ENCODE data around the gene CUBN.

CUBN gene

GRCh38 chr10:16866541-16867275 is 262.9 kb downstream of the CUBN start:
- Histone ChIP-seq H3K9me3 (ENCODE audit: insufficient read depth, low read length) (no peaks in the 10 kb centered on the region; the same call in 1 of the 2 replicates), H3K4me3 (ENCODE audit: insufficient read length, low read depth) (no peak overlapping the region)

GRCh38 chr10:16865766-16866165 is 263.8 kb downstream of the CUBN start:
- Histone ChIP-seq H3K4me1 (ENCODE audit: insufficient read depth, insufficient read length) (peaks cover 4% of the 10 kb centered on the region), H3K9ac (ENCODE audit: insufficient read length, low read depth) (no peak overlapping the region), H3K9me3 (ENCODE audit: insufficient read depth, low read length) (no peaks in the 10 kb centered on the region; the same call in 1 of the 2 replicates), H3K4me3 (ENCODE audit: insufficient read length, low read depth) (no peak overlapping the region), H3K36me3 (ENCODE audit: insufficient read depth, insufficient read length, low read length) (no peaks in the 10 kb centered on the region), H3K27me3 (ENCODE audit: insufficient read depth, insufficient read length) (no peaks in the 10 kb centered on the region)
- TF ChIP-seq ZNF274 (IDR thresholded peaks at IDR 0.05; ENCODE audit: low read depth, low read length) (no peak), YY1 (IDR thresholded peaks at IDR 0.05; ENCODE audit: insufficient read depth, insufficient read length) (no peak), SUZ12 (IDR thresholded peaks at IDR 0.05; ENCODE audit: extremely low read depth, insufficient read depth, insufficient read length) (no peak)
- no peak for DNase-seq (ENCODE audit: low read depth, low spot score)

More at GRCh38 chr10:16866541-16867275, 262.9 kb downstream of the CUBN start:
- TF ChIP-seq SUZ12 (IDR thresholded peaks at IDR 0.05; ENCODE audit: extremely low read depth, insufficient read depth, insufficient read length), result no peak
- no peak for TF ChIP-seq YY1 (IDR thresholded peaks at IDR 0.05; ENCODE audit: insufficient read depth, insufficient read length)
- no peak for TF ChIP-seq ZNF274 (IDR thresholded peaks at IDR 0.05; ENCODE audit: low read depth, low read length)
- Histone ChIP-seq H3K27me3 (ENCODE audit: insufficient read depth, insufficient read length) (no peaks in the 10 kb centered on the region), H3K9ac (ENCODE audit: insufficient read length, low read depth) (no peak overlapping the region), H3K36me3 (ENCODE audit: insufficient read depth, insufficient read length, low read length) (no peaks in the 10 kb centered on the region), H3K4me1 (ENCODE audit: insufficient read depth, insufficient read length) (peaks cover 4% of the 10 kb centered on the region)
- no peak for DNase-seq (ENCODE audit: low read depth, low spot score)

- Histone ChIP-seq H3K27me3 (ENCODE audit: insufficient read depth, insufficient read length) (no peaks in the 10 kb centered on the region), H3K9ac (ENCODE audit: insufficient read length, low read depth) (no peak overlapping the region), H3K4me1 (ENCODE audit: insufficient read depth, insufficient read length) (no peaks in the 10 kb centered on the region), H3K36me3 (ENCODE audit: insufficient read depth, insufficient read length, low read length) (no peaks in the 10 kb centered on the region), H3K4me3 (ENCODE audit: insufficient read length, low read depth) (no peak overlapping the region), H3K9me3 (ENCODE audit: insufficient read depth, low read length) (no peaks in the 10 kb centered on the region; the same call in 1 of the 2 replicates)
- TF ChIP-seq SUZ12 (IDR thresholded peaks at IDR 0.05; ENCODE audit: extremely low read depth, insufficient read depth, insufficient read length) (no peak), ZNF274 (IDR thresholded peaks at IDR 0.05; ENCODE audit: low read depth, low read length) (no peak), YY1 (IDR thresholded peaks at IDR 0.05; ENCODE audit: insufficient read depth, insufficient read length) (no peak)
- DNase-seq (ENCODE audit: low read depth, low spot score), result no peak
These were observed 265.8 kb downstream of the CUBN start for GRCh38 chr10:16863766-16864165.

GRCh38 chr10:16857419-16857818 is 272.2 kb downstream of the CUBN start:
- H3K27me3 ChIP-seq (ENCODE audit: insufficient read depth, insufficient read length), result no peaks in the 10 kb centered on the region
- no peak overlapping the region for H3K4me3 ChIP-seq (ENCODE audit: insufficient read length, low read depth)
- TF ChIP-seq ZNF274 (IDR thresholded peaks at IDR 0.05; ENCODE audit: low read depth, low read length) (no peak), SUZ12 (IDR thresholded peaks at IDR 0.05; ENCODE audit: extremely low read depth, insufficient read depth, insufficient read length) (no peak), YY1 (IDR thresholded peaks at IDR 0.05; ENCODE audit: insufficient read depth, insufficient read length) (no peak)
- DNase-seq (ENCODE audit: low read depth, low spot score), result no peak
- H3K9me3 ChIP-seq (ENCODE audit: insufficient read depth, low read length), result no peaks in the 10 kb centered on the region
- no peaks in the 10 kb centered on the region for H3K4me1 ChIP-seq (ENCODE audit: insufficient read depth, insufficient read length)
- no peaks in the 10 kb centered on the region for H3K36me3 ChIP-seq (ENCODE audit: insufficient read depth, insufficient read length, low read length)
- H3K9ac ChIP-seq (ENCODE audit: insufficient read length, low read depth), result no peak overlapping the region

GRCh38 chr10:16856567-16856966 is 273.0 kb downstream of the CUBN start:
- no peaks in the 10 kb centered on the region for H3K4me1 ChIP-seq (ENCODE audit: insufficient read depth, insufficient read length)
- H3K36me3 ChIP-seq (ENCODE audit: insufficient read depth, insufficient read length, low read length), result no peaks in the 10 kb centered on the region
- DNase-seq (ENCODE audit: low read depth, low spot score), result peak; percentile 8
- no peaks in the 10 kb centered on the region for H3K27me3 ChIP-seq (ENCODE audit: insufficient read depth, insufficient read length)
- no peak overlapping the region for H3K9ac ChIP-seq (ENCODE audit: insufficient read length, low read depth)
- no peak overlapping the region for H3K4me3 ChIP-seq (ENCODE audit: insufficient read length, low read depth)
- TF ChIP-seq ZNF274 (IDR thresholded peaks at IDR 0.05; ENCODE audit: low read depth, low read length), result no peak
- H3K9me3 ChIP-seq (ENCODE audit: insufficient read depth, low read length), result no peaks in the 10 kb centered on the region

GRCh38 chr10:16856092-16856491 is 273.5 kb downstream of the CUBN start:
- Histone ChIP-seq H3K4me1 (ENCODE audit: insufficient read depth, insufficient read length) (no peaks in the 10 kb centered on the region), H3K4me3 (ENCODE audit: insufficient read length, low read depth) (no peak overlapping the region), H3K9me3 (ENCODE audit: insufficient read depth, low read length) (no peaks in the 10 kb centered on the region), H3K27me3 (ENCODE audit: insufficient read depth, insufficient read length) (no peaks in the 10 kb centered on the region), H3K36me3 (ENCODE audit: insufficient read depth, insufficient read length, low read length) (no peaks in the 10 kb centered on the region), H3K9ac (ENCODE audit: insufficient read length, low read depth) (no peak overlapping the region)
- TF ChIP-seq YY1 (IDR thresholded peaks at IDR 0.05; ENCODE audit: insufficient read depth, insufficient read length), result no peak
- no peak for TF ChIP-seq ZNF274 (IDR thresholded peaks at IDR 0.05; ENCODE audit: low read depth, low read length)
- no peak for TF ChIP-seq SUZ12 (IDR thresholded peaks at IDR 0.05; ENCODE audit: extremely low read depth, insufficient read depth, insufficient read length)
- no peak for DNase-seq (ENCODE audit: low read depth, low spot score)

GRCh38 chr10:16854623-16855022 is 275.0 kb downstream of the CUBN start:
- no peak for DNase-seq (ENCODE audit: low read depth, low spot score)

More at GRCh38 chr10:16854623-16855022, 275.0 kb downstream of the CUBN start:
- H3K9ac ChIP-seq (ENCODE audit: insufficient read length, low read depth), result no peak overlapping the region
- no peak overlapping the region for H3K4me3 ChIP-seq (ENCODE audit: insufficient read length, low read depth)
- H3K4me1 ChIP-seq (ENCODE audit: insufficient read depth, insufficient read length), result no peaks in the 10 kb centered on the region
- no peaks in the 10 kb centered on the region for H3K9me3 ChIP-seq (ENCODE audit: insufficient read depth, low read length)
- H3K27me3 ChIP-seq (ENCODE audit: insufficient read depth, insufficient read length), result no peaks in the 10 kb centered on the region
- H3K36me3 ChIP-seq (ENCODE audit: insufficient read depth, insufficient read length, low read length), result no peaks in the 10 kb centered on the region
- no peak for TF ChIP-seq SUZ12 (IDR thresholded peaks at IDR 0.05; ENCODE audit: extremely low read depth, insufficient read depth, insufficient read length)
- TF ChIP-seq YY1 (IDR thresholded peaks at IDR 0.05; ENCODE audit: insufficient read depth, insufficient read length), result no peak
- TF ChIP-seq ZNF274 (IDR thresholded peaks at IDR 0.05; ENCODE audit: low read depth, low read length), result no peak

All from NT2/D1 (cell line).